Suprapubic skin (tissue), 4 donors: Measurements from ENCODE around the gene SERPIND1.

ENCODE experiments used
- POLR2A ChIP-seq, 2 donors: fragments of 450-650 bp; IDR thresholded peaks; one replicate each; pipeline ENCODE4 v1.6.1; 2017; ENCODE audit warnings: antibody characterized with exemption in 2 of 2, mild to moderate bottlenecking in 2 of 2, moderate library complexity in 2 of 2
- POLR2AphosphoS5 ChIP-seq, 3 donors: sonication (generic); formaldehyde crosslinking; IDR thresholded peaks; one replicate each; pipeline ENCODE4 v1.6.1; 2017; ENCODE audit warnings: antibody characterized with exemption in 3 of 3
- TF ChIP-seq, protein P1 (sequence below), 2 donors: fragments of 200-600 bp in 1 of 2; fragments of 450-650 bp in 1 of 2; sonication (generic) in 1 of 2; IDR thresholded peaks; one replicate each; pipeline ENCODE4 v1.5.1; 2016 to 2019; ENCODE audit warnings: antibody characterized with exemption in 2 of 2, mild to moderate bottlenecking in 1 of 2, moderate library complexity in 1 of 2

DNA sequence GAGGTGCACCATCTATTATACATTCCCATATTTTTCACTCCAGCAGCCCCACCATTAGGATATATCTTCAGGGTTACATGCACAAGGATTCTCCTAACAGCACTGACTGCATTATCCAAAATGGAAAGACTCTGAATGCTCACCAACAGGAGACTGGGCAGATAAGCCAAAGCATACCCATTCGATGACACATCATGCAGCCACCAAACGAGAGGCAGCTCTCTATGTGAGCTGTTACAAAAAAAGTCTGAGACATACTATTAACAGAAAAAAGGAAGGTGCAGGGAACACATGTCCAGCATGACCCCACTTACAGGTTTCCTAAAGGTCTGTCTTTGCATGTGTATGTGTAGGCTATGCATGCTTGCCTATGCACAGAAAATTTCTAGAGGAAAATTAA lies 12.4 kb upstream of the SERPIND1 start:
- TF ChIP-seq POLR2AphosphoS5 (IDR thresholded peaks at IDR 0.05) (no peak), POLR2A (IDR thresholded peaks at IDR 0.05) (no peak)
- TF ChIP-seq, protein P1, sequence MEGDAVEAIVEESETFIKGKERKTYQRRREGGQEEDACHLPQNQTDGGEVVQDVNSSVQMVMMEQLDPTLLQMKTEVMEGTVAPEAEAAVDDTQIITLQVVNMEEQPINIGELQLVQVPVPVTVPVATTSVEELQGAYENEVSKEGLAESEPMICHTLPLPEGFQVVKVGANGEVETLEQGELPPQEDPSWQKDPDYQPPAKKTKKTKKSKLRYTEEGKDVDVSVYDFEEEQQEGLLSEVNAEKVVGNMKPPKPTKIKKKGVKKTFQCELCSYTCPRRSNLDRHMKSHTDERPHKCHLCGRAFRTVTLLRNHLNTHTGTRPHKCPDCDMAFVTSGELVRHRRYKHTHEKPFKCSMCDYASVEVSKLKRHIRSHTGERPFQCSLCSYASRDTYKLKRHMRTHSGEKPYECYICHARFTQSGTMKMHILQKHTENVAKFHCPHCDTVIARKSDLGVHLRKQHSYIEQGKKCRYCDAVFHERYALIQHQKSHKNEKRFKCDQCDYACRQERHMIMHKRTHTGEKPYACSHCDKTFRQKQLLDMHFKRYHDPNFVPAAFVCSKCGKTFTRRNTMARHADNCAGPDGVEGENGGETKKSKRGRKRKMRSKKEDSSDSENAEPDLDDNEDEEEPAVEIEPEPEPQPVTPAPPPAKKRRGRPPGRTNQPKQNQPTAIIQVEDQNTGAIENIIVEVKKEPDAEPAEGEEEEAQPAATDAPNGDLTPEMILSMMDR (IDR thresholded peaks at IDR 0.05): no peak
